K562 (cell line): ENCODE results near the gene ZNF780B. TPM values are rescaled to one million over a fixed set of nuclear protein-coding genes. Genes with fewer than 3 reads are reported as not detected.

Experiments used
- CBFA2T3 ChIP-seq: fragments of 450-650 bp; IDR thresholded peaks from 2 replicates; pipeline ENCODE4 v1.6.1; 2017
- CEBPG ChIP-seq, 3 experiments: fragments of 200-800 bp in 1 of 3; sonication (Bioruptor generic) in 1 of 3; sonication (generic) in 1 of 3; formaldehyde crosslinking in 1 of 3; IDR thresholded peaks in 2 of 3; conservative IDR thresholded peaks in 1 of 3; 2 replicates each; pipeline versions ENCODE4 v1.6.1 to v1.8.0; 2016 to 2022; ENCODE audit warnings: missing compliant biosample characterization in 2 of 3, missing genetic modification characterization in 2 of 3, mild to moderate bottlenecking in 1 of 3, missing genetic modification reagents in 1 of 3
- CXXC5 ChIP-seq: fragments of 250-450 bp; sonication (Bioruptor Pico); IDR thresholded peaks from 2 replicates; pipeline ENCODE4 v1.8.0; 2022; ENCODE audit warnings: inconsistent platforms, mild to moderate bottlenecking, moderate library complexity
- E4F1 ChIP-seq: fragments of 250-450 bp; sonication (Bioruptor Pico); IDR thresholded peaks from 2 replicates; pipeline ENCODE4 v1.5.0; 2021; ENCODE audit warnings: mild to moderate bottlenecking, borderline replicate concordance
- FOXP1 ChIP-seq: sonication (generic); formaldehyde crosslinking; IDR thresholded peaks from 2 replicates; pipeline ENCODE4 v1.8.0; 2022; ENCODE audit warnings: mild to moderate bottlenecking, missing genetic modification reagents
- GATAD2B ChIP-seq: fragments of 450-650 bp; IDR thresholded peaks from 2 replicates; pipeline ENCODE4 v1.6.1; 2017; ENCODE audit warnings: mild to moderate bottlenecking, borderline replicate concordance
- HBP1 ChIP-seq: fragments of 450-650 bp; formaldehyde crosslinking; IDR thresholded peaks from 2 replicates; pipeline ENCODE4 v1.4.0; 2022; ENCODE audit warnings: missing genetic modification characterization
- LARP7 ChIP-seq: fragments of 450-650 bp; IDR thresholded peaks from 2 replicates; pipeline ENCODE4 v1.6.1; 2016
- LEF1 ChIP-seq: fragments of 450-650 bp; IDR thresholded peaks from 2 replicates; pipeline ENCODE4 v1.6.1; 2016; ENCODE audit warnings: mild to moderate bottlenecking
- NCOR1 ChIP-seq: fragments of 450-650 bp; IDR thresholded peaks from 2 replicates; pipeline ENCODE4 v1.6.1; 2016; ENCODE audit warnings: mild to moderate bottlenecking, moderate library complexity
- NFIC ChIP-seq: fragments of 450-650 bp; IDR thresholded peaks from 2 replicates; pipeline ENCODE4 v1.6.1; 2017; ENCODE audit warnings: mild to moderate bottlenecking, inconsistent platforms
- RBM17 ChIP-seq: fragments of 200-400 bp; formaldehyde crosslinking; IDR thresholded peaks from 2 replicates; pipeline ENCODE4 v1.6.1; 2017; ENCODE audit warnings: low read depth, mild to moderate bottlenecking, low read length, borderline replicate concordance
- SLC30A9 ChIP-seq: fragments of 250-450 bp; sonication (Bioruptor Pico); IDR thresholded peaks from 2 replicates; pipeline ENCODE4 v1.8.0; 2022; ENCODE audit warnings: mild to moderate bottlenecking, moderate library complexity
- TAF15 ChIP-seq: fragments of 200-400 bp; formaldehyde crosslinking; IDR thresholded peaks from 2 replicates; pipeline ENCODE4 v1.6.1; 2017; ENCODE audit warnings: mild to moderate bottlenecking, low read depth, low read length, moderate library complexity
- TEAD4 ChIP-seq, 2 experiments: sonication (generic) in 1 of 2; formaldehyde crosslinking in 1 of 2; IDR thresholded peaks; 2 replicates each; pipeline versions ENCODE4 v1.6.1 to v1.8.0; 2012 to 2022; ENCODE audit warnings: borderline replicate concordance in 1 of 2, inconsistent platforms in 1 of 2, low read length in 1 of 2, mild to moderate bottlenecking in 1 of 2, missing genetic modification reagents in 1 of 2
- XRCC3 ChIP-seq: fragments of 450-650 bp; IDR thresholded peaks from 2 replicates; pipeline ENCODE4 v1.6.1; 2017; ENCODE audit warnings: mild to moderate bottlenecking, moderate library complexity
- XRCC5 ChIP-seq: fragments of 200-400 bp; formaldehyde crosslinking; IDR thresholded peaks from 2 replicates; pipeline ENCODE4 v1.6.1; 2017; ENCODE audit warnings: low read depth, mild to moderate bottlenecking, low read length
- ZNF133 ChIP-seq: fragments of 250-450 bp; sonication (Bioruptor Pico); IDR thresholded peaks from 2 replicates; pipeline ENCODE4 v1.4.0; 2020; ENCODE audit warnings: mild to moderate bottlenecking
- ZNF280A ChIP-seq: fragments of 450-650 bp; IDR thresholded peaks from 2 replicates; pipeline ENCODE4 v1.6.1; 2018; ENCODE audit warnings: mild to moderate bottlenecking, low read depth; ENCODE audit not compliant: partially characterized antibody
- ZNF395 ChIP-seq: fragments of 200-800 bp; sonication (Bioruptor generic); IDR thresholded peaks from 2 replicates; pipeline ENCODE4 v1.6.1; 2017; ENCODE audit warnings: missing genetic modification characterization, missing compliant biosample characterization
- polyA plus RNA-seq, 8 experiments: library from polyadenylated mRNA; depleted of rRNA in 4 of 8; stranded (reverse) in 5 of 8; unstranded in 3 of 8; fragments of >200 nt; fragmentation: Nextera tagmentation in 2 of 8; fragmentation: Illumina TruSeq in 1 of 8; extraction: Ambion mirVana in 2 of 8; extraction: Trizol in 1 of 8; gene quantifications; 2 replicates each; pipeline versions ENCODE4 v1.2.1 to v1.2.3, GENCODE V29; 2011 to 2014; ENCODE audit warnings: inconsistent platforms in 1 of 8, missing spikeins in 1 of 8
- total RNA-seq, 7 experiments: library from RNA; depleted of rRNA in 6 of 7; stranded (reverse); fragments of >200 nt in 6 of 7; fragmentation: Illumina TruSeq in 2 of 7; extraction: Trizol in 2 of 7; gene quantifications; 2 replicates each; pipeline versions ENCODE4 v1.2.1 to v1.2.3, GENCODE V29; 2011 to 2021; ENCODE audit warnings: low replicate concordance in 1 of 7

ZNF780B gene
- total and polyA plus RNA-seq, 9 of the 15 experiments (the other 6 are each of a cell fraction or from before 2014, with no cell fraction given), result 3.9 to 18.4 (median 8.8) TPM

- no peak for TF ChIP-seq ZNF280A
- TF ChIP-seq CBFA2T3, result peak; percentile 32
- no peak for TF ChIP-seq LARP7
- no peak for TF ChIP-seq CEBPG (CRISPR knock-in tag; IDR thresholded peaks at IDR 0.05)
- TF ChIP-seq CEBPG (tag; conservative IDR thresholded peaks at IDR 0.05 in 1 of 2, IDR thresholded peaks at IDR 0.05 in 1 of 2), result peak in 1 of 2 experiments; percentile 75; a peak in 2 of 4 replicates
- TF ChIP-seq ZNF395 (CRISPR knock-in tag), result 0 out of 2 replicates have a peak, but pooled peaks have one; percentile 1
- TF ChIP-seq LEF1, result peak; percentile 52; the same call in 1 of the 2 replicates
- no peak for TF ChIP-seq NFIC
- no peak for TF ChIP-seq CXXC5
- TF ChIP-seq XRCC5, result no peak
- TF ChIP-seq SLC30A9 (CRISPR knock-in tag), result no peak
- TF ChIP-seq TAF15, result no peak
- TF ChIP-seq NCOR1, result peak; percentile 23; the same call in 1 of the 2 replicates
- no peak for TF ChIP-seq ZNF133
- no peak for TF ChIP-seq GATAD2B
- no peak for TF ChIP-seq RBM17
- no peak for TF ChIP-seq XRCC3
- peak; percentile 46; the same call in 1 of the 2 replicates for TF ChIP-seq TEAD4 (IDR thresholded peaks at IDR 0.05; ENCODE audit: low read length)
- no peak for TF ChIP-seq TEAD4 (CRISPR knock-in tag; IDR thresholded peaks at IDR 0.05; ENCODE audit: borderline replicate concordance)
- TF ChIP-seq FOXP1 (CRISPR knock-in tag), result no peak
- TF ChIP-seq HBP1, result no peak
- no peak for TF ChIP-seq E4F1
Observed at GRCh38 chr19:40005691-40006272, 50.2 kb downstream of the ZNF780B start (continued).
